NCI-H2171 treated with DMSO at 0.1 percent for 48 hours (cell line): ENCODE data around the gene CARF.

Source experiments
- DNase-seq: peaks from one replicate; lab custom pipeline; 2025; lab: John Stamatoyannopoulos, UW

CARF gene

GRCh38 chr2:203018181-203018580 is 106.1 kb downstream of the CARF start:
- no peak for DNase-seq

DNA sequence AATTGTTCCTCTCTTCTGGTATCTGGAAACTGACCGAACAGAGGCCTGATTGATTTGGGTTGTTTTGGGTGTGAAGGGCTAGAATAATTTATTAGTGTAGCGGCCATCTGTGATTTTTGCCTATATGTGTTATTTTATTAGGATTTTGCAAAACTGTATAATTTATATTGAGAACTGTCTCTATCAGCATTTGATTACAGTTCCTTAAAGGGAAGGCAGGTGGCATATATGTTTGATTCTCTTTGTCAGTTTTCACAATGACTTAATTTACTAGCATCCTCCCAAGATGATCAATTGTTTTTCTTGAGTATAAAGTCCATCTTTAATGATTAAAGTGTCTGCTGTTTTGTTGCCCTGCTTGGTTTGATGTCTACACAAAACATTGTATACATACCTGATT is 107.1 kb downstream of the CARF start:
- no peak for DNase-seq

DNA sequence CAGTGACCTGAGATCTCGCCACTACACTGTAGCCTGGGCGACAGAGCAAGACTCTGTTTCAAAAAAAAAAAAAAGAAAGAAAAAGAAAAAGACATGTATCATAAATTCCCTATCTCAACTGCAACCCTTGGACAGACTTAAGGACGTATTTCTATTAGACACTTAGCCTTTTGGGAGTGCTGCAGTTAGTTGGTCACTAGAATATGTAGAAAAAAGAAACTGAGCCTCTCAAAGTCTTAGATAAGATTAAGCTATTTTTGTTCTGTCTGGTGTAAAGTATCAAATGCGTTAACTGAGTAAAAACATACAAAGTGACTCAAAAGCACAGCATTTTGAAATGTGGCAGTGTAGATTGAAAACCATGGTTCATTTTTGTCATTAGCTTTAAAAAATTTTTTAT is 109.9 kb downstream of the CARF start:
- DNase-seq: no peak

DNA sequence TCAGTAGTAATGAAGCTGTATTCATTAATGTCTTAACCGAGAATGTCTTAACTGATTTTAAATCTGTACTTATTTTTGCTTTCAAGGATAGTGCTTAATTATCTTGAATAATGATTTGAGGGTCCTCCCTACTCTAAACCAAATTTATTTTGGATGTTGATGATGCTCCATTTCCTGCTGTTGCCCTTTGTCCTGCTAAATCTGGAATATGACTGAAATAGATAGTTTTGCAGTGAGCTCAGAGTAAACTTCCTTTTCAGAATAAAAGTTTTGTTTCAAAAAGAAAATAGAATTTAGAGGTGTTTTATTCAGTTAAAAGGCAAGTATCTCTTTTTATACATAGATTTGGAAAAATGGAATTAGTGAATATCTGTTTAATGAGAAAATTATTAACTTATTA is 110.7 kb downstream of the CARF start:
- no peak for DNase-seq

GRCh38 chr2:203025592-203025991 is 113.5 kb downstream of the CARF start:
- no peak for DNase-seq

DNA sequence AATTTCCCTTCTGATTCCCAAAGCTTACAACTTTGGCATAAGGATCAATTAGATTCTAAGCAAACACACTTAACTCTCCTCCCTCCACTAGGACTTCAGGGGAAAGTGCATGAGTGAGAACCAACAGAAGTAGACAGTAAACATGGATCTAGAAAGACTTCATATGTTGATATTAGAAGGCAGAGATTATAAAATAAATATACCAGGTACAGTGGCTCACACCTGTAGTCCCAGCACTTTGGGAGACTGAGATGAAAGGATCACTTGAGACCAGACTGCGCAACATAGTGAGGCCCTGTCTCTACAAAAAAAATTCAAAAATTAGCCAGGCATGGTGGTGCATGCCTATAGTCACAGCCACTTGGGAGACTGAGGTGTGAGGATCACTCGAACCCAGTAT is 118.5 kb downstream of the CARF start:
- no peak for DNase-seq

GRCh38 chr2:203030991-203031390 is 118.9 kb downstream of the CARF start:
- no peak for DNase-seq

GRCh38 chr2:203033395-203033794 is 121.3 kb downstream of the CARF start:
- DNase-seq: no peak

- no peak for DNase-seq
Measured at GRCh38 chr2:203035879-203036470, 123.9 kb downstream of the CARF start.
